CD4-positive, alpha-beta T cell (primary cell): ENCODE results near the gene KPTN. TPM values are rescaled to one million over a fixed set of nuclear protein-coding genes. Genes with fewer than 3 reads are reported as not detected.

ENCODE experiments used
- ATAC-seq: fragments of 200-7000 bp; cut with Tn5 transposase; one replicate; pipeline ENCODE4 v1.10.0; 2022; ENCODE audit warnings: mild to moderate bottlenecking; ENCODE audit not compliant: poor library complexity
- CTCF ChIA-PET: fragments of 350-600 bp; sonication (Branson Sonifier 250); formaldehyde crosslinking; loops from one replicate; lab custom pipeline; 2021; ENCODE audit warnings: antibody characterized with exemption, inconsistent platforms; lab: Charles Lee
- POLR2A ChIA-PET: fragments of 350-600 bp; sonication (Branson Sonifier 250); formaldehyde crosslinking; loops from one replicate; lab custom pipeline; 2021; ENCODE audit warnings: antibody characterized with exemption, inconsistent platforms; lab: Charles Lee
- DNase-seq, 14 experiments: peaks; one replicate each; pipeline ENCODE4 v3.0.0-alpha.2; 2013 to 2020; ENCODE audit warnings: mixed read lengths in 2 of 14
- H3K27ac ChIP-seq, 2 donors: one replicate each; pipeline versions ENCODE4 v1.5.1 to v1.7.0; 2013; ENCODE audit warnings: low read length in 2 of 2, low read depth in 1 of 2, mild to moderate bottlenecking in 1 of 2
- H3K27me3 ChIP-seq, 2 experiments: 1 replicate in 1 of 2; 2 replicates in 1 of 2; pipeline versions ENCODE4 v1.6.1 to v1.7.0; 2013; ENCODE audit warnings: low read length in 2 of 2, control low read depth in 1 of 2, mild to moderate bottlenecking in 1 of 2, moderate library complexity in 1 of 2; ENCODE audit not compliant: insufficient read depth in 2 of 2, control insufficient read depth in 1 of 2
- H3K36me3 ChIP-seq: one replicate; pipeline ENCODE4 v1.6.1; 2013; ENCODE audit warnings: low read length, control low read depth; ENCODE audit not compliant: insufficient read depth
- H3K4me1 ChIP-seq: one replicate; pipeline ENCODE4 v1.6.1; 2013; ENCODE audit warnings: low read length, control low read depth; ENCODE audit not compliant: insufficient read depth
- H3K4me3 ChIP-seq: one replicate; pipeline ENCODE4 v1.5.1; 2013; ENCODE audit warnings: mild to moderate bottlenecking, low read length, moderate library complexity
- H3K9me3 ChIP-seq, 2 experiments: 1 replicate in 1 of 2; 2 replicates in 1 of 2; pipeline versions ENCODE4 v1.6.1 to v1.7.0; 2013; ENCODE audit warnings: low read length in 2 of 2, mild to moderate bottlenecking in 2 of 2, control low read depth in 1 of 2, moderate library complexity in 1 of 2; ENCODE audit not compliant: control insufficient read depth in 1 of 2, insufficient read depth in 1 of 2
- H3K27ac Mint-ChIP-seq: one replicate; pipeline ENCODE4 v1.8.0; 2020; ENCODE audit warnings: mixed read lengths
- H3K27me3 Mint-ChIP-seq: one replicate; pipeline ENCODE4 v1.8.0; 2021; ENCODE audit warnings: mixed read lengths
- H3K36me3 Mint-ChIP-seq: one replicate; pipeline ENCODE4 v1.8.0; 2021; ENCODE audit warnings: low read depth, mixed read lengths
- H3K4me1 Mint-ChIP-seq: one replicate; pipeline ENCODE4 v1.8.0; 2021; ENCODE audit warnings: low read depth, mixed read lengths
- H3K4me3 Mint-ChIP-seq: one replicate; pipeline ENCODE4 v1.8.0; 2020; ENCODE audit warnings: mild to moderate bottlenecking, mixed read lengths
- H3K9me3 Mint-ChIP-seq: one replicate; pipeline ENCODE4 v1.8.0; 2020; ENCODE audit warnings: mixed read lengths
- CTCF ChIP-seq: fragments of 200-600 bp; IDR thresholded peaks from one replicate; pipeline ENCODE4 v1.8.0; 2022; ENCODE audit warnings: antibody characterized with exemption, mild to moderate bottlenecking
- intact Hi-C, 2 experiments: fragments of 100-400 bp; cut with DNase I in 1 of 2; cut with micrococcal nuclease in 1 of 2; formaldehyde crosslinking; loops; one replicate each; pipeline versions ENCODE4 v1.15.1 to v1.9.0; 2023 to 2025; cut with DNase I, micrococcal nuclease
- total RNA-seq, 174 experiments: library from RNA in 2 of 174; stranded (reverse) in 2 of 174; gene quantifications; one replicate each; pipeline ENCODE4 v1.2.3 and lab custom pipeline; 2021 to 2026

The KPTN gene
- total RNA-seq, 2 experiments from 2014 or later = 3.6 to 4.5 TPM

DNA sequence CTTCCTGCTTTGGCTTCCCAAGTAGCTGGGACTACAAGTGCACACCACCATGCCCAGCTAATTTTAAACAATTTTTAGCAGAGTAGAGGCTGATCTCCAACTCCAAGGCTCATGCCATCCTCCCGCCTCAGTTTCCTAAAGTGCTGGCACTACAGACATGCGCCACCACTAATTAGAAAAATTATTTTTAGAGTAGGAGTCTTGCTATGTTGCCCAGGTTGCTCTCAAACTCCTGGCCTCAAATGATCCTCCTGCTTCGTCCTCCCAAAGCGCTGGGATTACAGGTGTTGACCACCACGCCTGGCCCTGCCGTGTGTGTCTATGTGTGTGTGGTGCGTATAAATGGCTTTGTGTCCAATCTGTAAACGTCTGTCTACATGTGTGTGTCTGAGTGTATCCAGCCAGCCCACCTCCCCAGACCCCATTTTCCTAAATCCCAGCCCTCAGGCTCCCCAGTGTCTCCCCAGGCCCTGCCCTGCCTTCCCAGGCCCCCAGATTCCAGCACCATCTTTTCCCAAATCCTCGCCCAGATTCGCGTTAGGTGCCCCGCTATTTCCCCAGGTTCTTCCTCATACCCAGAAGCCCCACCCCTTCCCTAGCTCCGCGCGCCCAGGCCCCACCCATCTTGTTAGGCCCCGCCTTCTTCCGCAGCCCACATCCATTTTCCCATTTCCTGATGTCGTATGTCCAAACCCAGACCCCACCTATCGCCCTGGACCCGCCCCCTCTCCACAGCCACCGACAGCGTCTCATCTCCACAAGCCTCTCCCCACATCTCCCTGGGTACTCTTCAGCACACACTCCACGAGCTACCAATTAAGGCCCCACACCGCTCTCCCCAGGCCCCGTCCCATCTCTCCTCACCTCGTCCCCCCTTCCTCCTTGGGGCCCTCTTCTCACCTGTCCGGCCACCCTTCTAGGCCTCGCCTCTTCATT, 37.2 kb downstream of the KPTN start:
- peaks cover 29 to 38% of the 10 kb centered on the region in 2 experiments for H3K27me3 ChIP-seq
- peaks cover 0 to 14% of the 10 kb centered on the region in 2 experiments for H3K9me3 ChIP-seq
- no peaks in the 10 kb centered on the region for H3K36me3 ChIP-seq
- H3K4me1 ChIP-seq = peaks cover 51% of the 10 kb centered on the region
- no peak for ATAC-seq
- peak overlapping the region; percentile 10 for H3K4me3 ChIP-seq
- H3K27ac ChIP-seq = no peak overlapping the region
- no peak for TF ChIP-seq CTCF
- Mint-ChIP-seq H3K4me3 (peak overlapping the region; percentile 79), H3K27me3 (peaks cover 79% of the 10 kb centered on the region), H3K4me1 (peaks cover 53% of the 10 kb centered on the region), H3K36me3 (no peaks in the 10 kb centered on the region), H3K27ac (no peak overlapping the region), H3K9me3 (no peaks in the 10 kb centered on the region)
- ChIA-PET POLR2A (interaction anchor here (0.6 to 1.0 kb wide), 3 partner anchors 11 to 154 kb away, joined by 3 read pairs; no protein-coding TSS in a partner anchor), CTCF (interaction anchor here (0.7 to 3.6 kb wide), 5 partner anchors 10 to 253 kb away, joined by 3 to 13 read pairs (median 3); partner anchors contain the start of genes DHX34 and NAPA)
- DNase-seq = peak in 4 of 14 experiments; percentile 25 to 54 (median 36)
- intact Hi-C loops = loop anchor here (2.0 to 5.0 kb wide), 2 partner anchors 35 to 68 kb away; partner anchors contain the start of genes KPTN (in 1 of the 2) and NAPA (in 1 of the 2)

DNA sequence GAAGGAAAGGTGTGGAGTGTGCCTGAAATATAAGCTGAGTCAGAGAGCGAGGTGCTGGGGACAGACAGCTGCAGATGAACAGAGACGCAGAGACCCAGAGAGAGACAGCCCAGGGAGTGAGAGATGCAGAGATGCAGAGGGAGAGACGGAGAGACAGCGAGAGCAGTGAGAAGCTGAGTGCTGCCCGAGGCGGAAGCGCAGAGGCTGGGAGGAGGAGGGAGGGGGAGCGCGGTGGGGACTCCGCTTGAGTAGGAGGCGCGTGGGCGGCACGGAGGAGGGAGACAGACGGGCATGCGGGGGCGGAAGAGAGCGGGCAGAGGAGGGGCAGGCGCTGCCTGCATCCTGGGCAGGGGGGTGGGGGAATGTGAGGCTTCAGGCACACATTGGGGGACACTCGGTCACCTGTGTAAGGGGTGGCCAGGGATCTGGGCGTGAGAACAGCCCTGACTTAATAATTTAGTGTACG, 38.0 kb downstream of the KPTN start:
- ATAC-seq = peak; percentile 82
- no peak overlapping the region for H3K27ac Mint-ChIP-seq
- H3K4me1 Mint-ChIP-seq = peaks cover 53% of the 10 kb centered on the region

More for the DNA sequence above, 38.0 kb downstream of the KPTN start:
- H3K4me1 ChIP-seq = peaks cover 51% of the 10 kb centered on the region
- peak overlapping the region; percentile 17 for H3K4me3 ChIP-seq
- peaks cover 32 to 44% of the 10 kb centered on the region in 2 experiments for H3K27me3 ChIP-seq
- H3K36me3 ChIP-seq = no peaks in the 10 kb centered on the region
- H3K9me3 ChIP-seq = peaks cover 0 to 14% of the 10 kb centered on the region in 2 experiments
- H3K4me3 Mint-ChIP-seq = peak overlapping the region; percentile 72
- H3K27ac ChIP-seq = no peak overlapping the region
- H3K27me3 Mint-ChIP-seq = peaks cover 86% of the 10 kb centered on the region
- ChIA-PET POLR2A (interaction anchor here (0.6 to 1.0 kb wide), 2 partner anchors 154 to 1803 kb away, joined by 3 read pairs; no protein-coding TSS in a partner anchor), CTCF (interaction anchor here (0.7 to 3.6 kb wide), 2 partner anchors 70 to 238 kb away, joined by 3 to 13 read pairs; partner anchors contain the start of gene NAPA)
- no peaks in the 10 kb centered on the region for H3K9me3 Mint-ChIP-seq
- intact Hi-C loops = loop anchor here (2.0 to 5.0 kb wide), 2 partner anchors 36 to 69 kb away; partner anchors contain the start of genes KPTN (in 1 of the 2) and NAPA (in 1 of the 2)
- no peak for TF ChIP-seq CTCF
- no peaks in the 10 kb centered on the region for H3K36me3 Mint-ChIP-seq
- peak; percentile 50 to 87 (median 74) for DNase-seq
